Large intestine (tissue), 3 donors: ENCODE measurements around the gene TP53I11. TPM values are rescaled to one million over a fixed set of nuclear protein-coding genes. Genes with fewer than 3 reads are reported as not detected.

Experiments used
- DNase-seq, 2 donors: peaks; one replicate each; pipeline versions ENCODE4 v3.0.0 to v3.0.0-alpha.2; 2013
- H3K27ac ChIP-seq: one replicate; pipeline ENCODE4 v1.5.1; 2013; ENCODE audit warnings: low read length
- H3K27me3 ChIP-seq: 2 replicates; pipeline ENCODE4 v1.6.1; 2013; ENCODE audit warnings: low read length; ENCODE audit not compliant: control insufficient read depth, insufficient read depth
- H3K36me3 ChIP-seq: 2 replicates; pipeline ENCODE4 v1.6.1; 2013; ENCODE audit warnings: low read length; ENCODE audit not compliant: control insufficient read depth, insufficient read depth
- H3K4me1 ChIP-seq: one replicate; pipeline ENCODE4 v1.6.1; 2013; ENCODE audit warnings: low read length; ENCODE audit not compliant: control insufficient read depth, insufficient read depth
- H3K4me3 ChIP-seq: one replicate; pipeline ENCODE4 v1.5.1; 2013; ENCODE audit warnings: low read length
- H3K9me3 ChIP-seq: one replicate; pipeline ENCODE4 v1.6.1; 2013; ENCODE audit warnings: mild to moderate bottlenecking, low read depth, low read length, moderate library complexity; ENCODE audit not compliant: control insufficient read depth
- WGBS: methylation state at CpG from one replicate; pipeline ENCODE4 v1.1.5; 2013; ENCODE audit warnings: low lambda C conversion rate; ENCODE audit not compliant: insufficient coverage; 5-methylcytosine and 5-hydroxymethylcytosine counted together
- polyA plus RNA-seq: library from polyadenylated mRNA; unstranded; fragments of 120-200 nt; gene quantifications from one replicate; pipeline ENCODE4 v1.2.1, GENCODE V29; 2013

Gene TP53I11
- polyA plus RNA-seq, 1 donor: 59.4 TPM

GRCh38 chr11:44970293-44970692 is 19.6 kb upstream of the TP53I11 start:
- WGBS: 90% methylated on average over 2 of the region's 6 CpGs
- H3K4me1 ChIP-seq: peaks cover 22% of the 10 kb centered on the region
- no peaks in the 10 kb centered on the region for H3K36me3 ChIP-seq
- H3K4me3 ChIP-seq: no peak overlapping the region
- no peak overlapping the region for H3K27ac ChIP-seq
- peak in 1 of 2 donors; percentile 17 for DNase-seq
- H3K9me3 ChIP-seq: no peaks in the 10 kb centered on the region
- no peaks in the 10 kb centered on the region for H3K27me3 ChIP-seq

- no CpG with 5 or more reads among the region's 12 CpGs for WGBS
- peaks cover 28% of the 10 kb centered on the region for H3K4me1 ChIP-seq
- peak in 1 of 2 donors; percentile 7 for DNase-seq
- H3K4me3 ChIP-seq: no peak overlapping the region
- H3K27ac ChIP-seq: no peak overlapping the region
- H3K27me3 ChIP-seq: no peaks in the 10 kb centered on the region
- H3K9me3 ChIP-seq: no peaks in the 10 kb centered on the region
- no peaks in the 10 kb centered on the region for H3K36me3 ChIP-seq
These were observed 19.1 kb upstream of the TP53I11 start for GRCh38 chr11:44969651-44970252.

- Histone ChIP-seq H3K9me3 (no peaks in the 10 kb centered on the region), H3K4me3 (no peak overlapping the region), H3K36me3 (no peaks in the 10 kb centered on the region), H3K27ac (no peak overlapping the region), H3K4me1 (peaks cover 38% of the 10 kb centered on the region), H3K27me3 (no peaks in the 10 kb centered on the region)
- WGBS: no CpG with 5 or more reads among the region's 3 CpGs
- DNase-seq: no peak
These were observed 17.8 kb upstream of the TP53I11 start for GRCh38 chr11:44968510-44968909.

GRCh38 chr11:44967930-44968496 is 17.3 kb upstream of the TP53I11 start:
- DNase-seq: no peak
- H3K9me3 ChIP-seq: no peaks in the 10 kb centered on the region
- H3K4me1 ChIP-seq: peaks cover 38% of the 10 kb centered on the region
- no peaks in the 10 kb centered on the region for H3K27me3 ChIP-seq
- no peak overlapping the region for H3K4me3 ChIP-seq
- no peak overlapping the region for H3K27ac ChIP-seq
- no peaks in the 10 kb centered on the region for H3K36me3 ChIP-seq
- no CpG with 5 or more reads among the region's 3 CpGs for WGBS

GRCh38 chr11:44966694-44967093 is 16.0 kb upstream of the TP53I11 start:
- DNase-seq: no peak
- Histone ChIP-seq H3K27me3 (no peaks in the 10 kb centered on the region), H3K4me1 (peaks cover 38% of the 10 kb centered on the region), H3K36me3 (no peaks in the 10 kb centered on the region), H3K4me3 (no peak overlapping the region), H3K27ac (no peak overlapping the region), H3K9me3 (no peaks in the 10 kb centered on the region)
- no CpG with 5 or more reads among the region's 6 CpGs for WGBS

GRCh38 chr11:44964526-44965209 is 14.0 kb upstream of the TP53I11 start:
- Histone ChIP-seq H3K27me3 (no peaks in the 10 kb centered on the region), H3K4me3 (no peak overlapping the region), H3K36me3 (no peaks in the 10 kb centered on the region), H3K9me3 (no peaks in the 10 kb centered on the region), H3K4me1 (peaks cover 22% of the 10 kb centered on the region), H3K27ac (peak overlapping the region; percentile 70)
- no CpG with 5 or more reads among the region's 9 CpGs for WGBS
- peak; percentile 71 to 85 for DNase-seq

- no peaks in the 10 kb centered on the region for H3K9me3 ChIP-seq
- H3K4me3 ChIP-seq: no peak overlapping the region
- DNase-seq: no peak
- no peaks in the 10 kb centered on the region for H3K27me3 ChIP-seq
- H3K4me1 ChIP-seq: peaks cover 25% of the 10 kb centered on the region
- no peak overlapping the region for H3K27ac ChIP-seq
- WGBS: no CpG with 5 or more reads among the region's 5 CpGs
- no peaks in the 10 kb centered on the region for H3K36me3 ChIP-seq
These were observed 13.3 kb upstream of the TP53I11 start for GRCh38 chr11:44963948-44964347.

- H3K4me1 ChIP-seq: peaks cover 31% of the 10 kb centered on the region
- H3K4me3 ChIP-seq: no peak overlapping the region
- no peaks in the 10 kb centered on the region for H3K9me3 ChIP-seq
- no peaks in the 10 kb centered on the region for H3K27me3 ChIP-seq
- no peaks in the 10 kb centered on the region for H3K36me3 ChIP-seq
- peak in 1 of 2 donors; percentile 10 for DNase-seq
- WGBS: no CpG with 5 or more reads among the region's 7 CpGs
- no peak overlapping the region for H3K27ac ChIP-seq
These were observed 12.5 kb upstream of the TP53I11 start for GRCh38 chr11:44963136-44963535.

- WGBS: no CpG with 5 or more reads among the region's 3 CpGs
- H3K36me3 ChIP-seq: no peaks in the 10 kb centered on the region
- DNase-seq: no peak
- H3K27me3 ChIP-seq: no peaks in the 10 kb centered on the region
- H3K27ac ChIP-seq: no peak overlapping the region
- H3K4me1 ChIP-seq: peaks cover 38% of the 10 kb centered on the region
- H3K4me3 ChIP-seq: no peak overlapping the region
- no peaks in the 10 kb centered on the region for H3K9me3 ChIP-seq
These were observed 11.8 kb upstream of the TP53I11 start for GRCh38 chr11:44962464-44962863.

- no peak for DNase-seq
- Histone ChIP-seq H3K4me3 (no peak overlapping the region), H3K27me3 (no peaks in the 10 kb centered on the region), H3K9me3 (no peaks in the 10 kb centered on the region), H3K27ac (no peak overlapping the region), H3K4me1 (peaks cover 54% of the 10 kb centered on the region), H3K36me3 (no peaks in the 10 kb centered on the region)
- 60% methylated on average over 1 of the region's 7 CpGs for WGBS
These were observed 9.6 kb upstream of the TP53I11 start for GRCh38 chr11:44960200-44960845.
